ACHN (cell line): ENCODE data around the gene KIF9.
"Not testable (repeated sequence)": the region's sequence is repeated elsewhere in the genome, so short reads cannot be mapped to it uniquely, and the experiment has no call there.

ENCODE experiments used
- DNase-seq: peaks from one replicate; pipeline ENCODE4 v3.0.0-alpha.2; 2015
- in situ Hi-C: cut with HindIII; loops from 2 replicates; pipeline ENCODE4 v1.10.0; 2017; ENCODE audit warnings: low sequenced_read_pairs, low pct_ligation_motif_present, low pct_unique_long_range_greater_than_20kb

KIF9 gene

GRCh38 chr3:47223755-47224154 lies 58.8 kb downstream of the KIF9 start:
- in situ Hi-C loops = no loop called here
- no peak for DNase-seq

- no peak for DNase-seq
- in situ Hi-C loops = no loop called here
Observed at GRCh38 chr3:47221798-47222197, 60.8 kb downstream of the KIF9 start.

GRCh38 chr3:47210863-47211405 lies 71.7 kb downstream of the KIF9 start:
- no peak for DNase-seq
- in situ Hi-C loops = no loop called here

GRCh38 chr3:47206022-47206421 lies 76.6 kb downstream of the KIF9 start:
- in situ Hi-C loops, DNase-seq: not testable (repeated sequence)

GRCh38 chr3:47204875-47205274 lies 77.7 kb downstream of the KIF9 start:
- in situ Hi-C loops = no loop called here
- DNase-seq = no peak

- no peak for DNase-seq
- in situ Hi-C loops = no loop called here
Observed at GRCh38 chr3:47202542-47202941, 80.1 kb downstream of the KIF9 start.

- no peak for DNase-seq
- in situ Hi-C loops = no loop called here
Observed at GRCh38 chr3:47197287-47197686, 85.3 kb downstream of the KIF9 start.

GRCh38 chr3:47194994-47195393 lies 87.6 kb downstream of the KIF9 start:
- no peak for DNase-seq
- in situ Hi-C loops = no loop called here

- DNase-seq = no peak
- in situ Hi-C loops = no loop called here
Observed at GRCh38 chr3:47193871-47194859, 88.4 kb downstream of the KIF9 start.

- DNase-seq = no peak
- in situ Hi-C loops = no loop called here
Observed at GRCh38 chr3:47186285-47186684, 96.3 kb downstream of the KIF9 start.

GRCh38 chr3:47181685-47182084 lies 100.9 kb downstream of the KIF9 start:
- DNase-seq, in situ Hi-C loops: not testable (repeated sequence)

GRCh38 chr3:47180011-47180410 lies 102.6 kb downstream of the KIF9 start:
- DNase-seq, in situ Hi-C loops: not testable (repeated sequence)
